DMS 273 treated with DMSO at 0.1 percent for 48 hours (cell line): Measurements from ENCODE around the gene MYBPC2.

Experiments
- DNase-seq: peaks from one replicate; lab custom pipeline; 2025; lab: John Stamatoyannopoulos, UW

Gene MYBPC2

DNA sequence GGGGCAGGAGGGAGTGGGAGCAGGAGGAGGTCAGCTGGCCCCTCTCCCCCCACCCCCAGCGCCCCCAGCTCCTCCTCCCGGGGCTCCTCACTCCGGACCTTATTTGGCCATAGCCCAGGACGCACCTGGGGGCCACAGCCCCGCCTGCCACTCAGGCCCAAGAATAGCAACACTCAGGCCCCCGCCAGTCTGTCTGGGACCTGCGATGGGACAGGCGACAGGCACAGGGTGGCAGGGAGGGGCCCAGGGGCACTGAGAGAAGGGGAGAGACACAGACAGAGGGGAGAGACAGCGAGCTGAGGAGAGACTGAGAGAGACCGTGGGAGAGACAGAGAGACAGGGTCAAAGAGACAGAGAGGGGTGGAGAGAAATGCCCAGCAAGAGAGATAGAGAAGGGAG lies 68.1 kb downstream of the MYBPC2 start:
- no peak for DNase-seq

DNA sequence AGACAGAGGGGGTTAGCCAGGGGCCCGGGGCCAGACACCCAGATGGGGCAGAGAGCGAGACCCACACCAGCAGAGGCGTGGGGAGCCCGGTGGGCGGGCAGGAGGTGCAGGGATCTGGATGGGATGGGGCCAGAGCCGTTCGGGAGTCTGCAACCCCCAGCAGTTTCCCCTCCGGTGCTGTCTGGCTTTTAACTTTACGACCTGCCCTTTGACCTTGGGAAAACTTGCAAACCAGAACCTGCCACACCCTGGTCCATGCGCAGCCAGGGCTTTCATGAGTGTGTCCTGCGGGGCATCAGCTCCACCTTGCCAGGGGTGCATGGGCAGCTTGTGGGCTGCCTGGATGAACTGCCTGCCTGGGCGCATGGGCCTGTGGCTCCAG lies 68.5 kb downstream of the MYBPC2 start:
- DNase-seq: no peak

DNA sequence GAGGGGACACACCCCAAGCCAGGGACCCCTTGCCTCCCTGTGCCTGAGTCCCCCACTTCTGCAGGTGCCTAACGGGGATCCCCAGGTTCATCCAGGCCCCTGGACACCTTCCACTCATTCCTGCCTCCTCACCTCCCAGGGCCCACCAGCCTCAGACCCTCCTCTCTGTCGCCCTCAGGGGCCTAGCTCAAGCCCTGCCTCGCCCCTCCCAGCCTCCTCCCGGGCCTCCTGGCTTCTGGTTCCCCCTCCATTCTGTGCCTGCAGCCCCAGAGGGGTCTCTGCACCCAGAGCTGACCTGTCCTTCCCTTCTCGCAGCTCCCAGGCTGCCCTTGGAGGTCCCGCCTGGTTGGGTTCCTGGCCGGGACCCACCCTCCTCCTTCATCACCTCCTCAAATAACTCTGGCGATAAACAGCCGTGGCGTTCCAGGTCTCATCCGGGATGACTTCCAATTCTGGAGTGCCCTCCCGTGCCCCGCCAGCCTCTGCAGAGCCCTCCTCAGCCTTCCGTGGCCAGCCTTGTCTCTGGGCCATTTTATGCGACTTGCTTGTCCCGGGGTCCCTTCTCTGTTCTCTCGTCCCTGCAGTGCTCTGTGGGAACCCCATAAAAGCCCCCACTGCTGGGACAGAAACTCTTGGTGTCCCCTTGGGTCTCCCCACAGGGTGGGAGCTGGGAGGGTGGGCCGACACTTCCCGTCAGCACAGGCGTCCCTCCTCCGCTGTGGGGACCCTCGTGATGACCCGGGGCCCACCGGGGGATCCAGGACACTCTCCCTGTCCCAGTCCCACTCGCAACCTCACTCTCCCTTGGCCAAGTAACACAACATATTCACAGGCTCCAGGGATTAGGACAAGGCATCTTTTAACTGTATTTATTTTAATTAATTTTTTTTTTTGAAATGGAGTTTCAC lies 69.1 kb downstream of the MYBPC2 start:
- DNase-seq: no peak

DNA sequence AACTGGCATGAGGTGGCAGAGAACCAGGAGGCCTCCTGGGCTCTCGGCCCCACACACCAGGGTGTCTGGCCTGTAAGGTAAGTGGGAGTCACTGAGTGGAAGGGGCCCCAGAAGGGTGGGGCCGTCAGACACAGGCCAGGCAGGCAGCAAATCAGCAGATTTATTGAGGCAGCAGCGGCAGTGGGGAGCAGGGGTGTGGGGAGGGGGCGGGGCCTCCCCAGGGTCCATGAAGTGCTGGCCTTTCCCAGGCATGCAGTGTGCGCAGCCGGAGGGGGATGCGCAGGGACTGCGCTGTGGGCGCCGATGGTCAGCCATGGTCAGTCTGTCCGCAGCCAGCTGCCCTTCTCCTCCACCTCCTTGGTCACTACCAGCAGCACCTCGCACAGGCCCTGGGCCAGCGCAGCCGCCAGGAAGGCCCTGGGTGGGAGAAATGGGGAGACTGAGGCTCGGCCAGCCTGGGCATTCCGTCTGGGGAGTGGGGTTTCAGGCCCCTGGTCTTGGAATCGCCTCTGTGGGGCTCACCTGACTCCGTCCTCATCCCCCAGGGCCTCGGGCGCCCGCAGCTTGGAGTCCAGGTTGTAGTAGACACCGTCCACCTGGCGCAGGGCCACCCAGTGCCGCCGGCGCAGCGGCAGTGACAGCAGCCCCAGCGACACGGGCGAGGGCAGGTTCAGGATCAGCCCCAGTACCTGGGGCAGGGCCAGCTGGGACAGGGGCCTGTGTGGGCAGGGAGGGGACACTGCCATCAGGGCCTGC lies 73.3 kb downstream of the MYBPC2 start:
- DNase-seq: no peak

DNA sequence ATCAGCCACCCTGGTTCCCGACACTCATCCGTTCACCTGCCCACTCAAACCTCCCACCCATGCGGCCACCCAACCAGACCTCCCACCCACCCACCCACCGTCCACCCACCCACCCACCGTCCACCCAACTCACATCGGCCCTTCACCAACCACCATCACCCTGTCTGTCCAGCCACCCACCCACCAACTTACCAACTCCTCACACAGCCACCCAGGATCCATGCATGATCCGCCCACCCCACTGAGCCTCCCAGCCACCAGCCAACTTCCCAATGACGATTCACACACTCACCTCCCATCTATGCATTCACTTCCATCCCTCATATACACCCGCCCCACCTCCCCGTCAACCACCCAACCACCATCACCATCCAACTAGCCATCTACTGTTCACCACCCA lies 74.0 kb downstream of the MYBPC2 start:
- no peak for DNase-seq

DNA sequence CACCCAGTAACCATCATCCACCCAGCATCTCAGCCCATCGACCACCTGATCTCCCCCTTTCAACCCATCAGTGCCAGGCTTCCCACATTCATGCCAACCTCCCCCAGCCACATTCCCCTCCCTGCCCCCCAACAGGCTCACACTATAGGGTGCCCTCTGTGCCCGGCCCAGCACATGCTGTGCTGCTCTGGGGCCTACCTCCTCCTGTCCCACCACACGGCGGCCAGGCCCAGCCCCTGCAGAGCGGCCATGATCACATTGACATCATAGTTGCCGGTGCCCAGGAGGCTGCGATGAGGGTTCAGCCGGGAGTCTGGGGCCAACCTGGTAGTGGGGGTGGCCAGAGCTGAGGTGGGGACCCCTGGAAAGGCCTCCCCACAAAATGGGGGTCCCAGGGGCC lies 74.7 kb downstream of the MYBPC2 start:
- DNase-seq: no peak

DNA sequence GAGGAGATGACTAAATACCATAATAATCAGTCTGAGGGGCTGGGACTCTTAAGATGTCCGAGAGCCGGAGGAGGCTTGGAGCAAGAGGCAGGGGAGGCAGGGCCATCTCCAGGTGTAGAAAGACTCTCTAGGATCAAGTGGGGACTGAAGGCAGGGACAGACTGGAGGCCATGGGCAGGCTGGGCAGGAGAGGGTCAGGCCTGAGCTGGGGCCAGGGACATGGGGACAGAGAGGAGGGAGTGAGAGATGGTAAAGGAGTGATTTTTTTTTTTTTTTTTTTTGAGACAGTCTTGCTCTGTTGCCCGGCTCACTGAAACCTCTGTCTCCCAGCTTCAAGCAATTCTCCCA lies 76.1 kb downstream of the MYBPC2 start:
- DNase-seq: no peak

DNA sequence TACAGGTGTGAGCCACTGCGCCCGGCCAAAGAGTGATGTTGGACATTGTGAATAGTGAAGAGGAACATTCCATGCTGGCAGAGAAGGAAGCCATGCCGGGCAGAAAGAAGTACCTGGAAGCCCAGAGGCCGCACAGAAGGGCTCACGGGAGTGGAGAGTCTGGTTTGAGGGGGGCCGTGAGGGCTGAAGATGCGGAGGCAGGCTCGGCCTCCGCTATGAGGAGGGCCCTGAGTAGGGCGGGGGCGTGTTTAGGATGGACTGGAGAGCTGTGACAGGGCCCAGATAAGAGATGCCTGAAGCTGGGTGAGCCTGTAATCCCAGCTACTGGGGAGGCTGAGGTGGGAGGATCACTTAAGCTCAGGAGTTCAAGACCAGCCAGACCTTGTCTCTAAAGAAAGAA lies 76.7 kb downstream of the MYBPC2 start:
- DNase-seq: no peak

DNA sequence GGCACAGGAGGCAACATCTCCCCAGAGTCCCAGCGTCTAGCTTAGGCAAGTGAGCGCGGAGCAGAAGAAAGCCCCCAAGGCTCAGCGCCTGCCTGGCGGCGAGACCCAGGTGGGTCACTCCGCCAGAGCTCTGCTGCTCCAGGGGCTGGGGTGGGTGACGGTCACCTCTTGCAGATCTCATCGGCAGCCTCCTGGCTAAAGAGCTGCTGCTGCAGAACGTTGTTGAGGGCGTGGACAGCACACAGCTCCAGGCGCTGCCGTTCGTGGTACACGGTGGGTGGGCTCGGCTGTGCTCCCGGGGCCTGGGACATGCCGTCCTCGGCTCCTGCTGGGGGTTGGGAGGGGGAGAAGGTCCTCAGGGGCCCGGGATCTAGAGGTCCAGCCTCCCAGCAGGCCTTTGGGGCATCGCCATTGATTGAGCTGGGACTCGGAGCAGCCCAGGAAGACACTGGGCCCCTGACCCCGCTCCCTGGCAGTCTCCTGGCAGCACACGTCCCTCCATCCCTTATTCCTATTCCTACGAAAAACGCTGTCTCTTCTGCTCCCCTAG lies 77.5 kb downstream of the MYBPC2 start:
- DNase-seq: no peak

DNA sequence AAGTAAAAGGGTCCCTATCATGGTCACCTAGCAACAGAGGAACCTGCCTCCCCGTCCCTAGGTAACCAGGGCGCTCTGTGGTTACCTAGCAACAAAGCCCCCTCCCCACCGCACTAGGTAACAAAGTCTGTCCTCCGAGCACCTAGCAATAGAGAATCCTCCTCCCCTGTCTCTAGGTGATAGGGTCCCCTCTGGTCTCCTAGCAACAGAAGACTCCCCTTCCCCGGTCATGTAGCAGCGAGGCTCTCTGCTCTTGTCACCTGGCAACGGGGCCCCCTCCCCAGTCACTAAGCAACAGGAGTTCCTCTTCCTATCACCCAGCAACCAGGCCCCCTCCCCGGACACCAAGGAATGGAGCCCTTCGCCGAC lies 78.0 kb downstream of the MYBPC2 start:
- DNase-seq: no peak

DNA sequence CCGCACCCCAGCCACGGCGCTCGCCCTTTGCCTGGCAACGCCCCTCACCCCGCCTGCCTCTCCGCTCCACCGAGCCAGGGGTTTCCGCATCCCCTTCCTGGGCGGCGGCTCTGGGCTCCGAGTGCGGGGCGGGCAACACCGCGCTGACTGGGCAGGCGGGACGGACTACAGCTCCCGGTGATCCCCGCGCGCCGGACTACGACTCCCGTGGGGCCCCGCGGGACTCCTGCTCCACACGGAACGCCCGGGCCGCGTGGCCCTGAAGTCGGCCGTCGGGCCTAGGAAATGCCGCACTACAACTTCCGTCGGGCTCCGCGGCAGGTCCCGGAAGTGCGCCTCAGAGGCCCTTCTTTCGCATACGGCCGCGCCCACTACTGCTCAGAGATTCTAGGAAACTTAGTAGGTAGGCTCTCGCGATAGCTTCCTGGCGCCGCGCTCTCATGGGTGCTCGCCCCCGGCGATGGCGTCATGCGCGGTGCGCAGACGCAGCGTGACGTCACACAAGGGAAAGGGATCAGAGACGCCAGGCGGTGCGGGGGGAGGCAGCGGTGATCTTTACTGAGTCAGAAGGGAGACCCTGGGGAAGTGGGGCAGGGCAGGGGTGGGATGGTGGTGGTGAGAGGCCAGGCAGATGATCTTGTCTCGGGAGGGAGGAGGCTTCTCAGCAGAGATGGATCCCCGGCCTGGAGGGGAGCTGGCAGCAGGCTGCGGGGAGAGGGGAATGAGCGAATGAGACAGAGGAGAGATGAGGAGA lies 78.6 kb downstream of the MYBPC2 start, which contains the start of gene JOSD2:
Gene JOSD2, minus strand, starts transcription at position 123 of the 754 bp plus-strand sequence. CDS start 760 bp downstream, outside the sequence.
- DNase-seq: peak; percentile 97

DNA sequence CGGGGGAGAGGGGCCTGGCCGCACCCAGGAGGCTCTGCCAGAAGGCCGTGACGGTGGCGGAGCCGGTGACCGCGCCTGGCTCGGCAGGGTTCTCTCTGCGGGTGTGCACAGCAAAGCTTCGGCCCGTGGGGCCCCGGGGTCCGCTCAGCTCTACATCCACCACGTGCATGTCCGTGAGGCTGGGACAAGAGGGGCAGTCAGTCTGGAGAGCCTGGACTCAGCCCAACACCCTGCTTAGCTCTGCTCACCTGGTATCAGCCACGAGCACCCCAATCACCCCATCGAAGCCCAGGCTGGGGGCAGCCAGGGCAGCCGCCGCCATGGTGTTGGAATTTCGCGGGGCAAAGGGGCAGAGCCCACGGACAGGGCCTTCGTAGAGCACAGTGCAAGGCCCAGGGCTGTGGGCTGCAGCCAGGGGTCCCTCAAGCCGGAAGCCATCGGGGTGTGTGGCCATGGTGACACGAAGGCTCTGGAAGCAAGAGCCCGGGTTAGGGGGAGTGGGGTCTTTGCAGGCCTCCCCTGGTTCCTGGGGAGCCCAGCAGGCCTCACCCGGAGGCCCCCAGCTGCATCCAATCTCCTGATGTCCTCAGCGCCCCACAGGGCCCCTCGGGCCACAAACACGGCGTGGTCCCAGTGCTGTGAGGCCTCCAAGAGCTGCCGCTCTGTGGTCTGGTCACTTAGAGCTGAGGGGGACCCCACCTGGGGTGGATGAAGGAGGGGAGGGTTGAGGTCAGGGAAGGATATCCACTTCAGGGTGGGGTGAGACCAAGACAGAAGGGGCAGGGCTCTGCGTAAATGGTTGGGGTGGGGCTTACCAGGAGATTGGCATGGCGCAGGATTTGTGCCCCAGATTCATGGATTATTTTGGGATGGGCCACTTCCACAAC lies 79.7 kb downstream of the MYBPC2 start:
- DNase-seq: no peak

DNA sequence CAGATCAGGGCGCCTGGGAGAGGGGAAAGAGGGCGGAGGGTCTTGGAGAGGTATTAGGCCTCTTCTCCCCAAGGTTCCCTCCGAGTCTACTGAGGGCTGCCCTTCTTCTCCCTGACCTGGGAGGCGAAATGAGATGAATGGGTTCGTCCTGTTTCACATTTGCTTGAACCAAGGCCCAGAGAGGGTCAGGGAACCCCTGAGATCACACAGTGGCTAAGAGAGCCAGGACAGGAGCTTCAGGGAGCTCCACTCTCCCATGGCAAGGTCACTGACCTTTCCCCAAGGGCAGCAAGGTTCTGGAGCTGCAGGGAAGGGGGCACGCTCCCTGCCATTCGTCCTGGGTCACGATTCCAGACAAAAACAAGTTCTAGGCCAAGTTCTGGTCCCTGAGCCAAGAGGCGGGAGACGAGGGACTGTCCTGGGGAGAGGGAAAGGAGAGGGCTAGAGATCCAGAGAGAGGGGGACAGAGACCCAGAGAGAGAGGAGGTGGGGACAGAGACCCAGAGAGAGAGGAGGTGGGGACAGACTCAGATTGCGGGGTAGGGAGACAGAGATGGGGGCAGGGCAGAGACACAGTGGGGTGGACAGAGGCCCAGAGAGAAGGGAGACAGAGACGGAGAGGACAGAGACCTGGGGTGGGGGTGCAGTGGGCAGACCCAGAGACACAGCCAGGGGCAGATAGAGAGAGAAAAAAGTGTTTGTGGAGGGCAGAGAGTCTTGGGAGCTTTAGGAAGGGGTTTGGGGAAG lies 80.5 kb downstream of the MYBPC2 start:
- DNase-seq: no peak

DNA sequence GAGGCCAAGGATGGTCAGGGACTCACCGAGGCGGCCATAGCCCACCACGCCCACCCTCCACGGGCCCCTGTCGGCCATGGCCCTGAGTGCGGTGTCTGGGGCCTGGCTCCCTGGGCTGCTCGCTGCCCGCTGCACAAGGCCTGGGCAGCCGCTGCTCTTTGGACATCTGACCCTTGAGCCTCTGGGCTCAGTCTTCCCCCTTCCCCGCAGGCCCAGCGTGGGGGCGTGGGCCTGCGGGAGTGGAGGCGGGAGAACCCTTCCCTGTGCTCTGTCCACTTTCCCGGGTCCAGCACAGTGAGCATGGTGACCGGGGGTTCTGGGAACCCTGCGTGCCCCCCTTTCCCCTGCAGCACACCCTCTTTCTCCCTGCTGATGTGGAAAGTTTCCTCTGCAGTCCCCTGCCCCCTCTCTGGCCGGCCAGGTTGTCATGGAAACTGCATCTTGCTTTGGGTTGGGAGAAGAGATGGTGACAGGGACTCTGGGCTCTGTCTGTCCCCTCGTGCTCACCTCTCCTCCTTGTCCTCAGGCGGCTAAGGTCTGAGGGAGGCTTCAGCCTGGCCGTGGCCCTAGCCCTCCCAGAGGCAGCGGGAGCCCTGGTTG lies 81.2 kb downstream of the MYBPC2 start, which contains the start of gene ASPDH:
Gene ASPDH, minus strand, starts transcription at position 168 of the 600 bp plus-strand sequence. Its CDS starts 90 bp downstream, at position 78.
- DNase-seq: no peak

DNA sequence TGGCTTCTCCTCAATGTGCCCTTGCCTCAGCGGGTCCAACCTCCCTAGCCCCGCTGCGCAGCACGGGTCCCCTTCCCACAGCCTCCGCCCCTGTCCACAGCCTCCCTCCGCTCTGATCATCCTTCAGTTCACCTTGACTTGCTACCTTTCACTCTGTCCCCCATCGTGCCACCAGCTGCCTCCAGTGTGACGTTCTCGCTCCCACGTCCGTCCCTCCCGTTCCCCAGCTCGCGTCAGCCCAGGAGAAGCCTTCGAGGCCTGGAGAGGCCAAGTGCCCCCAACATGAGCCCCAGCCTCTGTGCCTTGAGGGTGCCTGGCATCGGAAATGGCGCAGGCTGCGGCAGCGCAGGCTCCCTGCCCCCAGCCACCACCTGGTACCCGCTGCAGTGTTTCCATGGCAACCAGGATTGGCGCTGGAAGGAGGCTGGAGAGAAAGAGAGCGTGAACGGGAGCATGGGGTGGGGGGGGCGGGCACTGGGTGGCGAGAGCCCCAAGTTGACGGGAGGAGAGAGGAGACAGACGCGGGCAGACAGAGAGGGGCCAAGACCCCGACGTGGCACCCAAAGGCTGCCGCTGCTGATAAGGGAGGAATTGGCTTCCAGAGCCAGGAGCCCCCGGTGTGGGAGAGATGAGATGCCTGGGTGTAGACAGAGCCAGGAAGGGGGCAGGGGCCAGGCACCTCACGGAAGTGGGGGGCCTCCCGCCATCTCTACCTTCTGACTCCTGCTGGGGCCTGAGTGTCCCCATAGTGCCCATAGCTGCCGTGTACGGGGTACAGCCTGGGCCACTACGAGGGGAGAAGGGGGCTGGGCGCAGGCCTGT lies 81.9 kb downstream of the MYBPC2 start:
- DNase-seq: no peak

DNA sequence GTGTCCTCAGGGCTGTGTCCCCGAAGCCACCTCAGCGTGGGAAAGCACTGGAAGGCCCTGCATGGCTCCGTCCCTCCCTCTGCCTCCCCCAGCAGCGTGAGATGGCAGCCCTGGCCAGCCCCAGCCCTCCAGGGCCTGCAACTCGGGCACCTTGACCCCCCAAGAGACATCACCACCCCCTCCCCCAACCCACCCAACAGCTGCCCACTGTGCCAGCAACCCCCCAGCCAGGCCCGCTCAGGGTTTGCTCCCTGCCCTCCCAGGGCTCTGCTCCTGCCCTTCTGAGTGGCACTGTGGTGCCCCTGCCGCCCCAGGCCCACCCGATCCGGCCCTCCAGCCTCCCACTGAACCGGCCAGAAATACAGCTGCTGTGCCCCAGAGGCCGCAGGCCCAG lies 82.5 kb downstream of the MYBPC2 start:
- no peak for DNase-seq
